GM23338 (cell line): Measurements from ENCODE around the gene OVCA2. TPM values are rescaled to one million over a fixed set of nuclear protein-coding genes. Genes with fewer than 3 reads are reported as not detected.

Experiments
- ATAC-seq: fragments of 200-7000 bp; cut with Tn5 transposase; 3 replicates; pipeline ENCODE4 v1.9.1; 2020
- DNase-seq: peaks from one replicate; pipeline ENCODE4 v3.0.0-alpha.2; 2015; ENCODE audit warnings: low spot score
- H2AFZ ChIP-seq: fragments of 200-600 bp; sonication (generic); 2 replicates; pipeline ENCODE4 v1.8.0; 2016; ENCODE audit warnings: antibody characterized with exemption, mild to moderate bottlenecking, moderate library complexity
- H3F3A ChIP-seq: fragments of 200-600 bp; sonication (generic); replicated peaks from 2 replicates; pipeline ENCODE4 v1.8.0; 2017; ENCODE audit warnings: antibody characterized with exemption, mixed run types, low read depth
- H3K27ac ChIP-seq: fragments of 200-600 bp; sonication (generic); 2 replicates; pipeline ENCODE4 v1.6.1; 2016; ENCODE audit warnings: low read depth
- H3K27me3 ChIP-seq: fragments of 200-600 bp; sonication (generic); 2 replicates; pipeline ENCODE4 v1.8.0; 2016; ENCODE audit warnings: mild to moderate bottlenecking, mixed run types, moderate library complexity; ENCODE audit not compliant: insufficient read depth
- H3K36me3 ChIP-seq: fragments of 200-600 bp; sonication (generic); 2 replicates; pipeline ENCODE4 v1.8.0; 2016; ENCODE audit warnings: mild to moderate bottlenecking; ENCODE audit not compliant: insufficient read depth
- H3K4me1 ChIP-seq: fragments of 200-600 bp; sonication (generic); 2 replicates; pipeline ENCODE4 v1.8.0; 2016; ENCODE audit warnings: mild to moderate bottlenecking, moderate library complexity; ENCODE audit not compliant: insufficient read depth
- H3K4me2 ChIP-seq: fragments of 200-600 bp; sonication (generic); 2 replicates; pipeline ENCODE4 v1.7.1; 2017; ENCODE audit warnings: mixed run types
- H3K4me3 ChIP-seq: fragments of 200-600 bp; sonication (generic); 2 replicates; pipeline ENCODE4 v1.6.1; 2016; ENCODE audit warnings: mixed run types
- H3K79me2 ChIP-seq: fragments of 200-600 bp; sonication (generic); replicated peaks from 2 replicates; pipeline ENCODE4 v1.8.0; 2017; ENCODE audit warnings: mild to moderate bottlenecking; ENCODE audit not compliant: insufficient read depth
- H3K9me2 ChIP-seq: fragments of 200-600 bp; sonication (generic); 2 replicates; pipeline ENCODE4 v1.8.0; 2017; ENCODE audit not compliant: insufficient read depth
- H4K20me1 ChIP-seq: fragments of 200-600 bp; sonication (generic); replicated peaks from 2 replicates; pipeline ENCODE4 v1.8.0; 2017; ENCODE audit warnings: mild to moderate bottlenecking; ENCODE audit not compliant: insufficient read depth
- H3K27ac Mint-ChIP-seq: 2 replicates; pipeline ENCODE4 v1.8.0; 2020; ENCODE audit warnings: inconsistent platforms, mild to moderate bottlenecking, moderate library complexity, mixed read lengths
- H3K27me3 Mint-ChIP-seq: 3 replicates; pipeline ENCODE4 v1.8.0; 2022; ENCODE audit warnings: low read depth, mild to moderate bottlenecking, moderate library complexity, mixed read lengths, inconsistent platforms; ENCODE audit not compliant: insufficient read depth, poor library complexity
- H3K36me3 Mint-ChIP-seq: 3 replicates; pipeline ENCODE4 v1.8.0; 2021; ENCODE audit warnings: low read depth, mild to moderate bottlenecking, inconsistent platforms, moderate library complexity, mixed read lengths
- H3K4me1 Mint-ChIP-seq: 3 replicates; pipeline ENCODE4 v1.8.0; 2020; ENCODE audit warnings: mild to moderate bottlenecking, inconsistent platforms, mixed read lengths
- H3K4me3 Mint-ChIP-seq: 3 replicates; pipeline ENCODE4 v1.8.0; 2021; ENCODE audit warnings: moderate library complexity, mild to moderate bottlenecking, inconsistent platforms, mixed read lengths
- H3K9me3 Mint-ChIP-seq: 3 replicates; pipeline ENCODE4 v1.8.0; 2020; ENCODE audit warnings: moderate library complexity, mild to moderate bottlenecking, inconsistent platforms, mixed read lengths
- STAT1 ChIP-seq: IDR thresholded peaks from one replicate; pipeline ENCODE4 v1.6.1; 2016; ENCODE audit warnings: antibody characterized with exemption; ENCODE audit not compliant: unreplicated experiment
- ZNF114 ChIP-seq: fragments of 250-450 bp; sonication (Bioruptor Pico); IDR thresholded peaks from 2 replicates; pipeline ENCODE4 v1.5.0; 2020; ENCODE audit warnings: mild to moderate bottlenecking, moderate library complexity
- ZNF331 ChIP-seq: fragments of 250-450 bp; sonication (Bioruptor Pico); IDR thresholded peaks from 2 replicates; pipeline ENCODE4 v1.5.0; 2020; ENCODE audit warnings: low read depth, mild to moderate bottlenecking, moderate library complexity
- ZNF462 ChIP-seq: fragments of 250-450 bp; sonication (Bioruptor Pico); IDR thresholded peaks from 2 replicates; pipeline ENCODE4 v1.5.0; 2020; ENCODE audit warnings: mild to moderate bottlenecking, moderate library complexity
- polyA plus RNA-seq: library from polyadenylated mRNA; unstranded; fragments of >200 nt; fragmentation: Nextera tagmentation; extraction: Ambion mirVana; gene quantifications from 2 replicates; pipeline ENCODE4 v1.2.1, GENCODE V29; 2016
- total RNA-seq: library from RNA; depleted of rRNA; stranded (reverse); fragments of >200 nt; shearing (Covaris generic); gene quantifications from 2 replicates; pipeline ENCODE4 v1.2.3, GENCODE V29; 2014

Gene OVCA2
- total and polyA plus RNA-seq, 2 experiments from 2014 or later = 15.9 to 21.3 TPM

DNA sequence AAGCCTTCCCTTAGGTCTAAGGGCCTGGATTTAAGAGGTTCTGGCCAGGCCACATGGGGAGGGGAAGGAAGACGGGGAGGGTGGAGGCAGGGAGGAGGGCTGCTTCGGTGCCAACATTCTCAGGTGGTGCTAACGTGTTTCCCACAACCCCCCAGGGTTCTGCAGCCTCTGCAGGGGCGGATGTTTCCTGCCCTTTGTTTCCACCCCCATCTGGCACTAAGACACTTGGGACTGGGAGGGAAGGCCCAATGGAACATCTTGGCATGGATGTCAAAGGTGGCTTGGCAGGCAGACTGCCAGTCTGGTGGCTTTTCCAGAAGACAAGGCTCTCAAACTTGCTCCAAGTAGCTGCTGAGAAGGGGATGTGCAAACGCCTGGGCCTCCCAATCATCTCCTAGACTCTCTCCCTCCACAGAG is 25.8 kb downstream of the OVCA2 start (continued):
- no peak for TF ChIP-seq ZNF462 (CRISPR knock-in tag)

GRCh38 chr17:2068031-2068518 is 26.3 kb downstream of the OVCA2 start:
- H3K9me2 ChIP-seq = no peaks in the 10 kb centered on the region
- H3K4me2 ChIP-seq = no peak overlapping the region
- H3K27ac ChIP-seq = no peak overlapping the region
- Mint-ChIP-seq H3K36me3 (peaks cover 10% of the 10 kb centered on the region), H3K27ac (no peak overlapping the region), H3K27me3 (peaks cover 25% of the 10 kb centered on the region), H3K4me3 (no peak overlapping the region), H3K4me1 (peaks cover 45% of the 10 kb centered on the region), H3K9me3 (no peaks in the 10 kb centered on the region)
- H3K79me2 ChIP-seq = no peaks in the 10 kb centered on the region
- H2AFZ ChIP-seq = no peak overlapping the region
- no peak overlapping the region for H3K4me3 ChIP-seq
- no peaks in the 10 kb centered on the region for H3K36me3 ChIP-seq
- ATAC-seq = no peak
- no peaks in the 10 kb centered on the region; the same call in 1 of the 2 replicates for H3F3A ChIP-seq
- TF ChIP-seq ZNF462 (CRISPR knock-in tag) = no peak
- TF ChIP-seq STAT1 = no peak
- TF ChIP-seq ZNF331 (CRISPR knock-in tag) = no peak
- TF ChIP-seq ZNF114 = no peak
- H3K27me3 ChIP-seq = no peaks in the 10 kb centered on the region
- peaks cover 18% of the 10 kb centered on the region for H3K4me1 ChIP-seq
- H4K20me1 ChIP-seq = no peaks in the 10 kb centered on the region; the same call in none of the 2 replicates
- DNase-seq = no peak
